Fibroblast of lung (primary cell): ENCODE data around the gene ARHGAP10. TPM values are rescaled to one million over a fixed set of nuclear protein-coding genes. Genes with fewer than 3 reads are reported as not detected.
A peak's percentile ranks its signal among the peaks of the same experiment; 100 is the strongest.

Experiments
- DNase-seq, 2 donors: peaks; one replicate each; pipeline versions ENCODE4 v3.0.0 to v3.0.0-alpha.2; 2010; ENCODE audit warnings: low read depth in 2 of 2
- H2AFZ ChIP-seq: 2 replicates; pipeline ENCODE4 v1.5.1; 2012; ENCODE audit warnings: low read length, control low read depth, inconsistent platforms
- H3K27ac ChIP-seq: 2 replicates; pipeline ENCODE4 v1.5.1; 2011; ENCODE audit warnings: low read length, control low read depth; ENCODE audit not compliant: insufficient read depth
- H3K27me3 ChIP-seq: 2 replicates; pipeline ENCODE4 v1.5.1; 2011; ENCODE audit warnings: mild to moderate bottlenecking, low read length; ENCODE audit not compliant: control insufficient read depth, insufficient read depth
- H3K36me3 ChIP-seq: 2 replicates; pipeline ENCODE4 v1.5.1; 2011; ENCODE audit warnings: low read length; ENCODE audit not compliant: control insufficient read depth, insufficient read depth
- H3K4me1 ChIP-seq: 2 replicates; pipeline ENCODE4 v1.5.1; 2011; ENCODE audit warnings: low read length; ENCODE audit not compliant: control insufficient read depth, insufficient read depth; ENCODE audit errors: extremely low read depth
- H3K4me2 ChIP-seq: 2 replicates; pipeline ENCODE4 v1.5.1; 2011; ENCODE audit warnings: low read length, control low read depth; ENCODE audit not compliant: insufficient read depth; ENCODE audit errors: extremely low read depth
- H3K4me3 ChIP-seq, 4 experiments: fragments of 200-600 bp in 1 of 4; sonication (generic) in 1 of 4; replicated peaks in 1 of 4; 2 replicates each; pipeline ENCODE4 v1.5.1; 2011 to 2016; ENCODE audit warnings: low read length in 4 of 4, low read depth in 3 of 4, mild to moderate bottlenecking in 3 of 4, control low read depth in 2 of 4, inconsistent platforms in 1 of 4, mixed read lengths in 1 of 4; ENCODE audit not compliant: insufficient read depth in 1 of 4; ENCODE audit errors: control extremely low read depth in 1 of 4
- H3K79me2 ChIP-seq: 2 replicates; pipeline ENCODE4 v1.5.1; 2012; ENCODE audit warnings: mild to moderate bottlenecking, low read length, inconsistent platforms; ENCODE audit not compliant: control insufficient read depth, insufficient read depth
- H3K9ac ChIP-seq: 2 replicates; pipeline ENCODE4 v1.5.1; 2011; ENCODE audit warnings: mild to moderate bottlenecking, low read length, control low read depth; ENCODE audit not compliant: insufficient read depth
- H3K9me3 ChIP-seq: 2 replicates; pipeline ENCODE4 v1.5.1; 2012; ENCODE audit warnings: low read depth, low read length; ENCODE audit not compliant: control insufficient read depth, insufficient read depth
- H4K20me1 ChIP-seq: 2 replicates; pipeline ENCODE4 v1.5.1; 2011; ENCODE audit warnings: low read length; ENCODE audit not compliant: control insufficient read depth, insufficient read depth; ENCODE audit errors: extremely low read depth
- CTCF ChIP-seq, 2 donors: IDR thresholded peaks in 1 of 2; conservative IDR thresholded peaks in 1 of 2; 1 replicate in 1 of 2; 2 replicates in 1 of 2; pipeline ENCODE4 v1.5.1; 2011 to 2012; ENCODE audit warnings: low read length in 2 of 2, control low read depth in 1 of 2, inconsistent platforms in 1 of 2, low read depth in 1 of 2, mild to moderate bottlenecking in 1 of 2
- EZH2 ChIP-seq: IDR thresholded peaks from 2 replicates; pipeline ENCODE4 v1.5.1; 2012; ENCODE audit warnings: low read length, control low read depth, mild to moderate bottlenecking; ENCODE audit errors: missing control alignments
- polyA plus RNA-seq, 2 donors: library from polyadenylated mRNA; depleted of rRNA in 1 of 2; stranded (reverse) in 1 of 2; unstranded in 1 of 2; fragments of >200 nt; gene quantifications; 2 replicates each; pipeline ENCODE4 v1.2.1, GENCODE V29; 2011 to 2012; ENCODE audit warnings: missing spikeins in 1 of 2
- total RNA-seq: library from RNA; depleted of rRNA; stranded (reverse); fragments of >200 nt; gene quantifications from 2 replicates; pipeline ENCODE4 v1.2.1, GENCODE V29; 2014

The ARHGAP10 gene
- total and polyA plus RNA-seq, 2 donors (not counting 1 experiment from before 2014, with no cell fraction given), result 21.6 to 35.8 TPM

- no peaks in the 10 kb centered on the region for H3K4me1 ChIP-seq
- H3K79me2 ChIP-seq, result no peaks in the 10 kb centered on the region
- no peak overlapping the region for H3K4me2 ChIP-seq
- H3K4me3 ChIP-seq, result no peak overlapping the region
- TF ChIP-seq EZH2, result no peak
- no peak for TF ChIP-seq CTCF (conservative IDR thresholded peaks at IDR 0.05 in 1 of 2, IDR thresholded peaks at IDR 0.05 in 1 of 2; ENCODE audit: low read depth in 1 of 2, low read length in 2 of 2)
- H3K9me3 ChIP-seq, result no peaks in the 10 kb centered on the region
- H4K20me1 ChIP-seq, result no peaks in the 10 kb centered on the region
- H2AFZ ChIP-seq, result no peak overlapping the region
- DNase-seq, result no peak
- H3K27me3 ChIP-seq, result no peaks in the 10 kb centered on the region
- H3K27ac ChIP-seq, result no peak overlapping the region
- peaks cover 6% of the 10 kb centered on the region for H3K36me3 ChIP-seq
- no peak overlapping the region for H3K9ac ChIP-seq
Observed at GRCh38 chr4:147913137-147913536, 181.2 kb downstream of the ARHGAP10 start.

GRCh38 chr4:147916351-147916750 lies 184.5 kb downstream of the ARHGAP10 start:
- no peak overlapping the region for H3K9ac ChIP-seq
- TF ChIP-seq EZH2, result no peak
- no peak for TF ChIP-seq CTCF (conservative IDR thresholded peaks at IDR 0.05 in 1 of 2, IDR thresholded peaks at IDR 0.05 in 1 of 2; ENCODE audit: low read depth in 1 of 2, low read length in 2 of 2)
- peaks cover 6% of the 10 kb centered on the region for H3K36me3 ChIP-seq
- H3K27me3 ChIP-seq, result no peaks in the 10 kb centered on the region
- no peak overlapping the region for H3K4me3 ChIP-seq
- no peak overlapping the region for H2AFZ ChIP-seq
- no peaks in the 10 kb centered on the region for H3K9me3 ChIP-seq
- peak; percentile 41 to 60 for DNase-seq
- no peak overlapping the region for H3K4me2 ChIP-seq
- no peaks in the 10 kb centered on the region for H4K20me1 ChIP-seq
- no peaks in the 10 kb centered on the region for H3K4me1 ChIP-seq
- H3K79me2 ChIP-seq, result no peaks in the 10 kb centered on the region
- H3K27ac ChIP-seq, result no peak overlapping the region

GRCh38 chr4:147923381-147923780 lies 191.5 kb downstream of the ARHGAP10 start:
- no peak overlapping the region for H3K27ac ChIP-seq
- no peaks in the 10 kb centered on the region for H3K4me1 ChIP-seq
- H3K27me3 ChIP-seq, result no peaks in the 10 kb centered on the region
- peaks cover 1% of the 10 kb centered on the region for H3K36me3 ChIP-seq
- no peak overlapping the region for H3K9ac ChIP-seq
- H2AFZ ChIP-seq, result no peak overlapping the region
- H4K20me1 ChIP-seq, result no peaks in the 10 kb centered on the region
- H3K79me2 ChIP-seq, result no peaks in the 10 kb centered on the region
- no peaks in the 10 kb centered on the region for H3K9me3 ChIP-seq
- H3K4me3 ChIP-seq, result no peak overlapping the region
- TF ChIP-seq CTCF (conservative IDR thresholded peaks at IDR 0.05 in 1 of 2, IDR thresholded peaks at IDR 0.05 in 1 of 2; ENCODE audit: low read depth in 1 of 2, low read length in 2 of 2), result no peak
- no peak for TF ChIP-seq EZH2
- H3K4me2 ChIP-seq, result no peak overlapping the region
- no peak for DNase-seq
